Measurements from ENCODE around the gene TC2N.
"Not testable (repeated sequence)": the region's sequence is repeated elsewhere in the genome, so short reads cannot be mapped to it uniquely, and the experiment has no call there.

Gene TC2N

GRCh38 chr14:91754819-91755218 lies 112.5 kb downstream of the TC2N start:
- DNase-seq (ENCODE audit: low read depth in 2 of 2), result no peak

DNA sequence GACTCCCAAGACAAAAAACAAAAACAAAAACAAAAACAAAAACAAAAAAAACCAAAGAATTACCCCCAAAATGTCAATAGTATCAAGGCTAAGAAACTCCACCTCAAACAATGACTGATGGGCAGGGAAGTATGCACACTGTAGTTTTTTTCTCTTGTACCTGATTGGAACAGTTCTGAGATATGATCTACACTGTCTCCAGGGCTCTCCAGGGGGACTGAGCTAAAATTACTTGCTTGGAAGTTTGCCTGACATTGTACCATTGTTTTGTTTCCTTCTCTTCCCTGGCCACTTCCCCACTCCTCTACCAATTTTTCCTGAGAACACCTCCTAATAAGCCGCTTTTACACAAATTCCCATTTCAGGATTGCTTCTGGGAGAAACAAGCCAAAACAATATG lies 113.2 kb downstream of the TC2N start:
- DNase-seq (ENCODE audit: low read depth in 2 of 2), result no peak

- no peak for DNase-seq (ENCODE audit: low read depth in 2 of 2)
These were observed 113.7 kb downstream of the TC2N start for GRCh38 chr14:91753501-91754128.

DNA sequence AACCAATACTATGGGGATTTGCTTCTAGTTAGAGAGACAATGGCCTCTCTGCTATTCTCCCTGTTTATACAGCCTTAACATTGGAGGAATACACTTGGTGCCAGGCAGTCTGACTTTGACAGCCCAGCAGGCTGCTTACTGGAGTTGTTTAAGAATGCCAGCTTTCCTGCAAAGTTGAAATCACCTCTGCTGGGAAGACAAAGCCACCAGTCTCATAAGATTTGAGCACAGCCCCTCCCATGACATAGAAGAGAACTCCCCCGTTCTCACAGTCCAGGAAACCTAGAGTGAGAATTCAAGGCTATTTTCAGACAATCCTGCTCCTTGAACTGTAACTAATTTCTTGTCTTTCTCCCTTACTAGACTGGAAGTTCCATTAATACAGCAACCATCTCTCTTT lies 114.4 kb downstream of the TC2N start:
- no peak for DNase-seq (ENCODE audit: low read depth in 2 of 2)

GRCh38 chr14:91751719-91752118 lies 115.6 kb downstream of the TC2N start:
- DNase-seq (ENCODE audit: low read depth in 2 of 2), result no peak

GRCh38 chr14:91750634-91751198 lies 116.6 kb downstream of the TC2N start:
- DNase-seq (ENCODE audit: low read depth in 2 of 2), result no peak

DNA sequence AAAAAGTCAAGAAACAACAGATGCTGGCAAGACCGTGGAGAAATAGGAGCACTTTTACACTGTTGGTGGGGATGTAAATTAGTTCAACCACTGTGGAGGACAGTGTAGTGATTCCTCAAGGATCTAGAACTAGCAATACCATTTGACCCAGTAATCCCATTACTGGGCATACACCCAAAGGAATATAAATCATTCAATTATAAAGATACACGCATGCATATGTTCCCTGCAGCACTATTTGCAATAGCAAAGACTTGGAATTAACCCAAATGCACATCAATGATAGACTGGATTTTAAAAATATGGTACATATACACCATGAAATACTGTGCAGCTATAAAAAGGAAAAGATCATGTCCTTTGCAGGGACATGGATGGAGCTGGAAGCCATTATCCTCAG lies 117.5 kb downstream of the TC2N start:
- no peak for DNase-seq (ENCODE audit: low read depth in 2 of 2)

DNA sequence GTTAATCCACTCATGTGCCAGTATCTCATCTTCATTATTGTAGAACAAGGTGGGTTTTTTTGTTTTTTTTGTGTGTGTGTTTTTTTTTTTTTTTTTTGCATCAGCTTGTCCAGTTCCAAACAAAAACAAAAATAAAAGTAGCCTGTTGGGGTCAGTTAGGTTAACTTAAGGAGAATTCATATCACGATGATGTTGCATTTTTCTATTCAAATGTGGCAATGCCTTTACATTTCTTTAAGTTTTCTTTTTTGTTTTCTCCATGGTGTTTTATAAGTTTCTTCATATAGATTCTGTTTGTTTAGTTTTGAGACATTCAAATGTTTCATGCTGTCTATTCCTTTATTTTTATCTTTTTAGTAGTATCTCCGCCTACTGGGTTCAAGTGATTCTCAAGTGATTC lies 119.3 kb downstream of the TC2N start:
- no peak for DNase-seq (ENCODE audit: low read depth in 2 of 2)

- no peak for DNase-seq (ENCODE audit: low read depth in 2 of 2)
These were observed 122.0 kb downstream of the TC2N start for GRCh38 chr14:91745344-91745743.

- DNase-seq (ENCODE audit: low read depth in 2 of 2), result no peak
These were observed 123.3 kb downstream of the TC2N start for GRCh38 chr14:91744068-91744480.

DNA sequence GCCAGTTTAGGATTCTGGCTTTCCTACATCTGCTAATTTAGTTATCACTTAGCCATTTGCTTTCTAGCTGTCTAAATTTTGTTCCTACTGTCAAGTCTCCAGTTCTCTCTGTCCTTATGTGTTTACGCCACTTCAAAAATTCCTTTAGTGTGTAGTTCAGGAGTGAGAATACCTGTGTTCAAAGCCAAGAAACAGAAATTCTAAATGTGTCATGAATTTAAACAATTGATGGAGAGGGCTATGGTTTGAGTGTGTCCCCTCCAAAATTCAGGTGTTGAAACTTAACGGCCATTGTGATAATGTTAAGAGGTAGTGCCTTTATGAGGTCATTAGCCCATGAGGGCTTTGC lies 124.1 kb downstream of the TC2N start:
- no peak for DNase-seq (ENCODE audit: low read depth in 2 of 2)

DNA sequence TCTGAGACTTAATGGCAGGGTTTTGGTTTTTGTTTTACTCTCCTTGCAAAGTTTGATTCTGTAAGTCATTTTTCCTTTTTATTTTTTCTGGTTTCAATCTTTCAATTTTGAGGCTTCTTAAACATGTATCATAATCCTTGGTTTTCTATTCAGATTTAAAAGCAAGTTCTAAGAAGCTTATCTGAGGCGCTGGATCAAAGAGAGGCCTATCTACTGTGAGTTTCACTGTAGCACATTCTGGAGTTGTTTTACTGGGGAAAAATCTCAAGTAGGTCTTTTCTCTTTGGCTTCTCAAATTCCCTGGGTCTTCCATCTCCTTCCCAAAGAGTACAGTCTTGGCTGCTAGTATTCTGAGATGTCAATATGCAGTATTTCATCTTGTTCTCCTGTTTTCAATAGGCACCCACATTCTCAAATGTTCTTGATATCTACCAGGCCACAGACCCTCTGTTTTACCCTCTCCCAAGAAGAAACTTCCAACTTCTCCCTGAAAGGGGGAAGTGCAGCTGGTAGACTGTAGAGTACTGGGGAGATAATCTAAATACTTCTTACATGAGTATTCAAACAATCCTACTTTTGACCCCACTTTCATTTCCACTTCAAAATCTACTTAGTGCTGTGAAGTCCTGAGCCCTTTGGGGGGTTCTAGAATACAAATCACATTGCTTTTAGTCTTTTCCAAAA lies 124.6 kb downstream of the TC2N start:
- no peak for DNase-seq (ENCODE audit: low read depth in 2 of 2)

- not testable (repeated sequence) for DNase-seq (ENCODE audit: low read depth in 2 of 2)
These were observed 127.5 kb downstream of the TC2N start for GRCh38 chr14:91739867-91740266.

- DNase-seq (ENCODE audit: low read depth in 2 of 2), result no peak
These were observed 129.7 kb downstream of the TC2N start for GRCh38 chr14:91737619-91738018.

DNA sequence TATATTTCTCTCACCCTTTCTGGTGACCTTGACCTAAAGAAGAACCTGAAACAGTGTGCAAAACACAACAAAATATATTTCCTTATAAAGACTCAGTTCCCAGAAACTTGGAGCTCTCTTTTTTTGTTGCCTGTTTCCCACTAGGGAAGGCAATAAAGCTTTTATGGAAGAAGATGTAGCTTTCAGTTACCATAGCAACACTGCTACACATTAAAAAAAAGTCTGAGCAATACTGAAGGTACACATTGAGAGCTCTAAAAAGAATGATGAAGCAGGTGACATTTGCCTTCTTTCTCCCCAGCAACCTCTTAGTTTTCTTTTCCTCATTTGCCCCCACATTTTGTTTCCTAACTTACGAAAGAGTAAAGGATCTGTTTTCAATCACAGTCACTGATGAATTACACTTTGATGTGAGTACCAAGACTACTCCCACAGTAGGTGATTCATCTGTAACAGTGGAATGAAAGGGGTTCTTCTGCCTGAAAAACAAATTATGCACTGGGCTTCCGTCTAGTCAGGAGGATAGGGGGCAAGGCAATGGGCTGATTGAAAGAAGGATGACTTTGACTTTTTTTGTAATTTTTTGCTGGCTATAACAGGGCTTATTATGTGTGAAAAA lies 134.4 kb downstream of the TC2N start:
- no peak for DNase-seq (ENCODE audit: low read depth in 2 of 2)

GRCh38 chr14:91732439-91732838 lies 134.9 kb downstream of the TC2N start:
- no peak for DNase-seq (ENCODE audit: low read depth in 2 of 2)

GRCh38 chr14:91731986-91732385 lies 135.3 kb downstream of the TC2N start, which contains the start of gene CATSPERB:
CATSPERB (minus strand) TSS chr14:91732086; CDS start chr14:91729479, 2,607 bp downstream.
- DNase-seq (ENCODE audit: low read depth in 2 of 2), result no peak

DNA sequence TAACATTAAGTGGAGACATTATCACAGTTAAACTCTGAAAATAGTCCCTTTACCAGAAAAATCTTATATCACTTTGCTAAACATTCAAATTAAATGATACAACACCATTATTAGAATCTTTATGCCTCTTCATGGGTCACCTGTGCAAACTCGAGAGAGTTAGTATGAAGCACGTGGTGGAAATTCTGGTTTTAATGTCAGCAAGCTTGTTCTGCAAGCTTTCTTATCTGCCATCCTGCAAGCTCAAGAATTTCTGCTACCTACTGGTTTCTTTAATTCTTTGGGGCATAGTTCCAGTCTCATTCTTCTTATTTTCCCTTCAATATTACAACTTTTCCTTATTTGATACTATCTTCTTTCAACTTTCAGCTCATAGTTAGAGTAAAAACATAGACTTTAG lies 136.3 kb downstream of the TC2N start:
- no peak for DNase-seq (ENCODE audit: low read depth in 2 of 2)

DNA sequence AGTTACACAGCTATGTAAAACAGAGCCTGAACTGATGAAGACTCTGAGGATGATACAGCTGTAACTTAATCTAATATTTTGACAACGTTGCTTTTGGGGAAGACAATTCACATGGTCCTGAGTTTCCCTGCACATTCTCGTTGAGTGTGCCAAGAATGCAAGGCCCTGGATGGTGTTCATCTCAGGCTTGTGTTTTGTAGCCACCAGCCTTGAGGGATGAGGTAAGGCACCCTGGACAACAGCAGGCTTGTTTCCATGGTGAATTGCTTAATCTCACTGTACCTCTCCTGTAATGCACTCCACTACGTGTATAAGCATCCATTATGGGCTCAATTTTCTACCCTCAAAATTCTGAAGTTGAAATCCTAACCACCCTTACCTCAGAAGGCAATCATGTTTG lies 137.6 kb downstream of the TC2N start:
- no peak for DNase-seq (ENCODE audit: low read depth in 2 of 2)

Measured in stimulated activated CD4-positive, alpha-beta T cell treated with anti-CD3 and anti-CD28 coated beads, Interleukin-1b, Interleukin-23, amount 100 ng/mL, for 1 hour (primary cell).